Bone marrow (tissue), 2 donors: Measurements from ENCODE around the gene NPSR1.
A peak's percentile ranks its signal among the peaks of the same experiment; 100 is the strongest.
"Not testable (repeated sequence)": the region's sequence is repeated elsewhere in the genome, so short reads cannot be mapped to it uniquely, and the experiment has no call there.

ENCODE experiments used
- DNase-seq, 2 donors: peaks; one replicate each; lab custom pipeline; 2025; lab: John Stamatoyannopoulos, UW

The NPSR1 gene

DNA sequence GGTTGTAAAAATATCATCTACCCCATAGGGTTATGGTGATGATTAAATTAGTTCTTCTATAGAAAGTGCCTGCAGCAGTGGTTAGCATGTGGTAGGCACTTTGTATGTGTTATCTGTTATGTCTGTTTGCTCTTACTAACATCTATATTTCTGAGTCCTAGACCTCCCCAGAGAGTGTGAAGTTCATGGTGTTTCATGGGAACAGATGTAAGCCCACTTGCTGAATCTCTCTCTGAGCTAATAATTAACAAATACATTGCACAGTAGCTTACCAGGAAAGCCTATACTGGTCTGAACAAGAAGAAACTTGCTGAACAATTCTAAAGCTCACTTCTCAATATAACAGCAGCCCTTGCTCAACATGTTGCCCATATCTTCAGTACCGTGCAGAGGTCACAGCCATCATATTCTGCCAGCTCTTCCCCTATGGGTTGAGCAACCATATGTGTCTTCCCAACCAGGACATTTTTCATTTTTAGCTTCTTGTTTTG is 100.1 kb downstream of the NPSR1 start:
- DNase-seq = no peak

DNA sequence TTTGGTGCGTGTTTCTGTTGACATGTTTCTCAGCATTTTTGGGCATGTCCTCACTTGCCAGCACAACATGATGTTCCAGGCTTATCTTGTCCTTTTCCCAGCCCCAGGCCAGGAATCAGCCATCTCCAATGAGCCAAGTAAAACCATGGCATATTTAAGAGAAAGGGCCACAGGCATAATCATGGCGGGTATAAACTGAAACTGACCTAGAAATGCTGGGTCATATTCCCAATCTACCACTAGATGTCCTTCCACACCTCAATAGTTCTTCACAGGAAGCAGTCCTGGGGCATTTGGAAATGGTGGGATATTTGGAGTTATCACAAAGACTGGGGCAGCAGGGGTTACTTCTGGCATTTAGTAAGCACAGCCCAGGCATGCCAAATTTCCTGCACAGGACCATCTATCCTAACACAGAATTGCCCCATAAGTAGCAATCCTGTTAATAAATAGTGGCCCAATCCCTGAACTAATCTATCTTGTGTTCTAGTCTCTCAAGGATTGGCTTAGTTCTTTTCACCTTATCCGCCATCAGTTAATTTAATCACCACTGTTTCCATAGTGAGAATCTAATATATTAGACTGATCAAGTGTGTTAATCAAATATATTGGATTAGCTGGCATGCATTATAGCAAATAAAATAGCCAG is 101.6 kb downstream of the NPSR1 start:
- no peak for DNase-seq

DNA sequence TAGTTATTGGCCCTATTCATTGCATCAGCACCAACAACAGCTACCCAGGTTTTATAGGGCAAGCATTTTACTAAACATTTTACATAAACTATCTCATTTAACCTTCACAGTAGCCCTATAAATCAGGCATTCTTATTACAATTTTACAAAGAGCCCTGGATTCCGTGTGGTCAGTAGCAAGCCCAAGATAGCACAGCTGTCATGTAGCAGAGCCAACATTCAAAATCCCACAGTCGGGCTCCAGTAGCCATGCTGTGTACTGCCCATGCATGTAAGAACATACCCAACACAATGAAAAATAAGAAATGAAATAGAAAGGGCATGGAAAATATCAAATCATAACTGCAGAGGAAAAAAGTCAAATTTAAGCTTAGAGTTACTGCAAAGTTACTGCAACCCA is 102.3 kb downstream of the NPSR1 start:
- DNase-seq = no peak

GRCh38 chr7:34761206-34761605 is 103.2 kb downstream of the NPSR1 start:
- DNase-seq = no peak

GRCh38 chr7:34761627-34762026 is 103.6 kb downstream of the NPSR1 start:
- DNase-seq = no peak

- DNase-seq = no peak
Measured at GRCh38 chr7:34762764-34763163, 104.7 kb downstream of the NPSR1 start.

DNA sequence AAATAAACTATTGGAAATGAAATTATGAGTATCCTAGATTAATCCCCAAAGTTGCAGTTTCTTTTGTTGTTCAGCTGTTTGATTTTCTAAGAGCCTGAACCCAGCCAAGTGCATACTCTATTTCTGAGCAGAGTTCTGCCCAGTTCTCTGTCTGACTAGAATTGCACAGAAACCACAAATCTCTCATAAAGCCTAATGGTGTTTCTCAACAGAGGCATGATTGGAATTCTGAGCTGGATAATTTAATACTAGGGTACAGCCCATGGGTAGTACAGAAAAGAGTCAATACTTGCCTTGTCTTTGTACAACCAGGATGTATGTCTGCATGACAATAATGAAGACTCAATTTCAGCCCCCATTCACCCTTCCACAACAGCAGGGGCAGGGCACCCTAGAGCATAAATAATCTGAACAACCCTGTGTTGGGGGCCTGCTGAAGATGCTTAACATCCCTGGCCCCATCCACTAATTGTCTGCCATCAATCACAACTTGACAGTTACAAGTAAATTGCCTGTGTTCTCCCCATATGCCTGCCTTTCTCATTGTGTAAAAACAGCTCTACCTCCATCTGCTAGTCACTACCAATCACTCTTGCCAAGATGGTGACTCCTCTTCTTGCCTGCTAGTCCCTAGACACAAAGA is 114.4 kb downstream of the NPSR1 start:
- DNase-seq = no peak

GRCh38 chr7:34776748-34777358 is 118.8 kb downstream of the NPSR1 start:
- DNase-seq = no peak

DNA sequence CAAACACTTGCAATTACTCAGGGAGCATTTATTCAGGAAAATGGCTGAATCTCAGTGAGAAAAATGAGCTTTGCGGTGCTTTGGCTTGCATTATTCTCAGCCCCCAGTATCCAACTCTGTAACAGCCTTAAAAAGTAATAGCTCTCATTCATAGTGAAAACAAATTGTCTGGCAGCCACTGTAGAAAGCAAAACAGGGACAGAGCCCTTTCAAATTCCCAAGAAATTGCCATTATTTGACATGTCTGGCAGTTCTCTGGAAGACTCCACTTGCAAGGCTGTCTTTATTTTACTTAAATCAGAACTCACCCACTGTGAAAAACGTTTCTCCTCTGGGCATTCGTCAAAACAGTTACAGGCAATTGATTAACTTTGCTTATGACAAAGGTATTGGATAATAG is 122.5 kb downstream of the NPSR1 start:
- no peak for DNase-seq

DNA sequence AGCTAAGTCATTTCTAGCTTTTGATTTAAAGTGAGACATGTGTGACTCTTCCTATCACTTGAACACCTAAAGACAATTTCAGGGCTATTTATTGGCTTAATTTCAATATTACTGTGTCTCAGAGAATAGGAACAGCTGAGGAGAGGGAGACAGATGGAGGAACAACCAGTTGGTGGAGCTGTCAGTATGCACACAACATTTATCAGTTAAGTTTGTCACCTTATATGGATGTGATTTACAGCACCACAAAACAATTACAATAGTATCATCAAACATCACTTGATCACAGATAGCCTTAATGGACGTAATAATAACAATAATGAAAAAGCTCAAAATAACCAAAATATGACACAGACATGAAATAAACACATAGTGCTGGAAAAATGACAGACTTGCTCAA is 129.6 kb downstream of the NPSR1 start:
- DNase-seq = no peak

DNA sequence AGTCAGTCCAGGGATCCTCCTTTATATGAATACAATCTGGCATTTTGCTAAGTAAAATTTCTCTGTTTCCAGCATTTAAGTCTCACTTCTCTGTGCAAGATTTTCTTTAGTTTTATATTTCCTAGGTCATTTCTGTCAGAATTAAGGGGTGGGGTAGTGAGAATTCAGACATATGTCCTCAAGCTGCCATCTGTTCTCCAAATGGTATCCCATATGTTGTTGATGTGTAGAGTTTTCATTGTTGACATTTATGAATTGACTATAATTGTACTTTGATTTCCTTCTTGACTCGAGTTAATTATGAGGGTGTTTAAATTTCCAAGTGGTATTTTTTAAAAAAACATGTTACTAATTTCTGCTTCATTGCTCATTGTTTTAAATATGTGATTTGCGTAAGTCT is 148.8 kb downstream of the NPSR1 start:
- DNase-seq = no peak

DNA sequence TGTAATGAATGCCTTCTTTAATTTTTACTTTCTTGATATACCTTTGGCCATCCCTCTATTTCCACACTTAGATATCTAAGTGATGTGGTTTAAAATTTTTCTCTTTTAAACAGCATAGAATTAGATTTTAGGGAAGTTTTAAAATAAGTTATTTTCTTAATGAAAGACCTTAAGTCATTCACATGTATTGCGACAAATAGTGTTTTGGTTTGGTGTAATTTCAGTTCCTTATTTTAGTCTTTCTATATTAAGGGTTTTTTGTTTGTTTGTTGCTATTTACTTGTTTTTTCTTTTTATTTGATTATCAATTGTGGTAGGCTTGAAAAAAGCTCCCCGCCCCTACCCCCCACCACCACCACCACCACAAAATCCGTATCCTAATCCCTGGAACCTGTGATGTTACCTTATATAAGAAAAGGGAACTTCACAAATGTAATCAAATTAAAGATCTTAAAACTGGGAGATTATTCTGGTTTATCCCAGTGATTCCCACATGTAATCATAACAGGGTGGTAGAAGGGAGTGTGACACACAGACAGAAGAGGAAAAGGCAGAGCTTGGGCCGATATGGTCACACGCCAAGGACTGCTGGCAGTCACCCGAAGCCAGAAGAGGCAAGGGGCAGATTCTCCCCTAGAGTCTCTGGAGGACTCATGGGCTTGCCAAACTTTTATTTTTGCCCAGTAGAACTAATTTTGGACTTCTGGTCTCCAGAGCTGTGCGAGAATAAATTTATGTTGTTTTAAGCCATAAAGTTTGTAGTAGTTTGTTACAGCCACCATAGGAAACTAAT is 149.7 kb downstream of the NPSR1 start:
- DNase-seq = no peak

- not testable (repeated sequence) for DNase-seq
Measured at GRCh38 chr7:34814203-34814842, 156.3 kb downstream of the NPSR1 start.

DNA sequence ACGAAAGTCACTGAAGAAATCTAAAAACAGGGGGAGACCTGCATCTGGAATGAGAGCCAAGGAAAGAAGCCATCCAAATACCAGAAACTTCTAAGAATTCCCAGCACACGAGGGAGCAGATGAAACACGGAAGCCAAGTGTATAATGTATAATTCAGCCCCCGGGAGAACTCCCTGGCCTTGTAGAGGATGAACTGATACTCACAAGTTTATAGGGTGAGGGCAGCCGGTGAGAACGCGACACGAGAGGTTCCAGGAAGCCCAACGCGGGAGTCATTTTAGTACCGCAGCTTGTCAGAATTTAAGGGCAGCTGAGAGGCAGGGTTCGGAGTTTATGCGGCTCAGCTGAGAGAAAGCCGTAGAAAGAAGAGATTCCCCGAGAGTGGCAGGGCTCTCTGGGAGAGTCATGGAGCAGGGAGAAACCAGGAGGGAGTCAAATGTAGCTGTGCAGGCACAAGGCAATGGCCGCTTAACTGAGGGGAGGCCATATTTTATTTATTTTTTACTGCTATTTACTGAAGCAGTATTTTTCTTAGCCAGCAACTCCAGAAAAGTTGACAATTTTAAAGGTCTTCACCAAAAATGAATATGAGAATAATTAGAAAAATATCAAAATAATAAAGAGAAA is 164.0 kb downstream of the NPSR1 start:
- no peak for DNase-seq

DNA sequence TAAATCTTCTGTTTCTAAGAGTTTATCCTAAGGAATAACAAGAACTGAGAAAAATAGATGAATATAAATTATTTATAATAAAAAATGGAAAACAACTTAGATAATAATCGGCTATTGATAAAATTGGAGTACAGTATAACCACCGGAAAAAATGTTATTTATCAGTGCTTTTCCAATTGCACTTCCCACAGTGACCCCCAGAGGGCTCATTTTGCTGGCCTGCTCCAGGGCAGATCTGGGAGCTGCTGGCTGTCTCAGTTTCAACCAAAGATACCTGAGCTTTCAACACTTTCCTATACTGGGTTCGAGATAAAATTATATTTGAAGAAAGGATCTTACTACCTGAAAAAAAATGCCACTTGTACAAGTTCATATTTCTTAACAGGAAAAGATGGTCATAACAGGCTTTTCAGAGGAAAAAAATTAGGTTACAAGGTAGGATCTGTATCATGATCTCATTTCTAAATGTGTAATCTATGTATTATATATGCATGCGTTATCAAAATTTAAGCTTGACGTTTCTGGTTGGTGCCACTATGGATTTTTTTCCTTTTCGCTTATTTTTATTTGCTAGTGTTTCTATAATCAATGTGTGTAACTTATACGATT is 165.7 kb downstream of the NPSR1 start:
- peak in 1 of 2 donors; percentile 8 for DNase-seq

- no peak for DNase-seq
Measured at GRCh38 chr7:34825221-34825620, 167.2 kb downstream of the NPSR1 start.

DNA sequence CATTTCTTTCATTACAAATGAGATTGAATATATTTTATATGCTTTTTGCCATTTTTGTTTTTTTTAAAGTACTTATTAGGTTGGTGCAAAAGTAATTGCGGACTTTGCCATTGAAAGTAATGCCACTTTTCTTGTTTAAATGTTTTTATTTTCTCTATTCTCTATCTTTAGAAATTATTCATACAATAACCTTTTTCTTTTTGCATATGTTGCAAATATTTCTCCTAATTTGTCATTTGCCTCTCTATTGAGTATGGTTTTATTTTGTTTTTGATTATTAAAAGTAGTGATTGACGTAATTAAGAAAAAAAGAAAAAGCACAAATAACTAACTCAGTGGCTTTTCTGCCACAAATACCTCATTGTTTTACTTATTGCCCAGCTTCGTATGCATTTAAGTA is 172.4 kb downstream of the NPSR1 start:
- DNase-seq = no peak

DNA sequence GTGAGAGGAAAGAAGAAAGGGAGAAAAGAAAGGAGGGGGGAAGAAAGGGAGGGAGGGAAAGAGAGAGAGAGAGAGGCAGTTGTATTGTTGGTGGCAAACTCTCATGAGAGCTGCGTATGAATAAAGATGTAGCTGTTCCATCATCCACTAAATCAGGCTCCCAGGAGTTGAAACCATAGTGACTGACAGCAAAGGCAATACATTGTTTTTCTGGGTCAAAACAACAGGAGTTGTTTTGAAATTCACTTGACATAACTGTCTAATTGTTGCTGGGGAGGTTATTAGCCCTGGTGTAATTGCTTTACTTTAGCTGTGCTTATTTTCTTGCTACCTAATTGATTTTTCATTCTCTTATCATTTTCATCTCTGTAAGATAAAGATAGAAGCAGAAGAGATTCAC is 173.4 kb downstream of the NPSR1 start:
- no peak for DNase-seq

GRCh38 chr7:34832020-34832419 is 174.0 kb downstream of the NPSR1 start:
- no peak for DNase-seq

DNA sequence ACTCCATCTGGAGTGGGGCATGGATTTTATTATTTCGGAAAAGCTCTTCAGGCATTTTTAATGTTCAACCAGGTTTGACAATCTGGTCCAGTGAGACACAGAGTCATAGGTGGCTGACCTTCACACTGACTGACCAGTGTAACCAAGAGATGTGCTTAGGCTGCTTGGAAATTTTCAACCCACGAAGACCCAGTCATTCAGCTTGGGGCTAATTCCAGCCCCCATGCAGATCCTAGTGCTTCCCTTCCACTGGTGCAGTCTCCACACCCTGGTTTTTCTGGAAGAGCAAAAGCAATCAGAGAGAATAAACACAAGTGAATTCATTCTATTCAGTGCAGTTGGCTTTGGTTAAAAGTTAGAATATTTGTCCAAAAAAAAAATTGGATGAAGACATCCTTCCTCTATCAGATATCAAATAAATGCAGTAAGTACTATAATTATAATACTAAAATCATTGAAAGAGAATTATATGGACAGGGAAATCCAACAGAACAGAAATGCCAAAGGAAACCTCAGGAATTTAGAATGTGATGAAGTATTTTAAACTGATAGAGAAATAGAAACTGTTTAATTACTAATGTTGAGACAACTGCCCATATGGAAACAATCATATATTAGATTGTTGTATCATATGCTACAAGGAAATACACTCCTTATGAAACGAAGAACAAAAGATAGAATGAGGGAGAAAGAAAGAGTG is 178.0 kb downstream of the NPSR1 start:
- no peak for DNase-seq

GRCh38 chr7:34837316-34837715 is 179.3 kb downstream of the NPSR1 start:
- DNase-seq = no peak
